ENCODE measurements around the gene KNSTRN.

KNSTRN gene

GRCh38 chr15:40415226-40415625 is 32.7 kb downstream of the KNSTRN start:
- H3K36me3 ChIP-seq (ENCODE audit: control insufficient read depth in 1 of 2, insufficient read depth in 2 of 2, low read length in 2 of 2) = peaks cover 35 to 73% of the 10 kb centered on the region in 2 donors
- H3K27ac ChIP-seq (ENCODE audit: low read depth, low read length) = no peak overlapping the region
- peaks cover 19 to 20% of the 10 kb centered on the region in 2 donors for H3K4me1 ChIP-seq (ENCODE audit: control insufficient read depth in 1 of 2, insufficient read depth in 2 of 2, low read length in 2 of 2)
- no peak overlapping the region for H3K9ac ChIP-seq (ENCODE audit: low read depth in 1 of 2, low read length in 2 of 2)
- no peaks in the 10 kb centered on the region for H3K9me3 ChIP-seq (ENCODE audit: control insufficient read depth in 1 of 2, low read length in 2 of 2)
- no peaks in the 10 kb centered on the region for H3K27me3 ChIP-seq (ENCODE audit: control insufficient read depth in 1 of 2, insufficient read depth in 2 of 2, low read length in 2 of 2)
- no peak overlapping the region for H3K4me3 ChIP-seq (ENCODE audit: low read depth in 1 of 2, low read length in 2 of 2)

GRCh38 chr15:40416056-40416455 is 33.5 kb downstream of the KNSTRN start:
- peaks cover 26 to 65% of the 10 kb centered on the region in 2 donors for H3K36me3 ChIP-seq (ENCODE audit: control insufficient read depth in 1 of 2, insufficient read depth in 2 of 2, low read length in 2 of 2)

GRCh38 chr15:40418126-40418525 is 35.6 kb downstream of the KNSTRN start:
- H3K9ac ChIP-seq (ENCODE audit: low read depth in 1 of 2, low read length in 2 of 2) = no peak overlapping the region
- no peaks in the 10 kb centered on the region for H3K9me3 ChIP-seq (ENCODE audit: control insufficient read depth in 1 of 2, low read length in 2 of 2)
- no peaks in the 10 kb centered on the region for H3K27me3 ChIP-seq (ENCODE audit: control insufficient read depth in 1 of 2, insufficient read depth in 2 of 2, low read length in 2 of 2)
- H3K4me3 ChIP-seq (ENCODE audit: low read depth in 1 of 2, low read length in 2 of 2) = no peak overlapping the region
- H3K27ac ChIP-seq (ENCODE audit: low read depth, low read length) = no peak overlapping the region
- peaks cover 21% of the 10 kb centered on the region in 2 donors for H3K4me1 ChIP-seq (ENCODE audit: control insufficient read depth in 1 of 2, insufficient read depth in 2 of 2, low read length in 2 of 2)
- H3K36me3 ChIP-seq (ENCODE audit: control insufficient read depth in 1 of 2, insufficient read depth in 2 of 2, low read length in 2 of 2) = peaks cover 21 to 48% of the 10 kb centered on the region in 2 donors

More at GRCh38 chr15:40416056-40416455, 33.5 kb downstream of the KNSTRN start:
- Histone ChIP-seq H3K9me3 (ENCODE audit: control insufficient read depth in 1 of 2, low read length in 2 of 2) (no peaks in the 10 kb centered on the region), H3K9ac (ENCODE audit: low read depth in 1 of 2, low read length in 2 of 2) (no peak overlapping the region), H3K4me3 (ENCODE audit: low read depth in 1 of 2, low read length in 2 of 2) (no peak overlapping the region), H3K27me3 (ENCODE audit: control insufficient read depth in 1 of 2, insufficient read depth in 2 of 2, low read length in 2 of 2) (no peaks in the 10 kb centered on the region), H3K4me1 (ENCODE audit: control insufficient read depth in 1 of 2, insufficient read depth in 2 of 2, low read length in 2 of 2) (peaks cover 27 to 28% of the 10 kb centered on the region in 2 donors), H3K27ac (ENCODE audit: low read depth, low read length) (no peak overlapping the region)

GRCh38 chr15:40420071-40420713 is 37.7 kb downstream of the KNSTRN start:
- Histone ChIP-seq H3K27me3 (ENCODE audit: control insufficient read depth in 1 of 2, insufficient read depth in 2 of 2, low read length in 2 of 2) (no peaks in the 10 kb centered on the region), H3K27ac (ENCODE audit: low read depth, low read length) (no peak overlapping the region), H3K4me3 (ENCODE audit: low read depth in 1 of 2, low read length in 2 of 2) (no peak overlapping the region), H3K9ac (ENCODE audit: low read depth in 1 of 2, low read length in 2 of 2) (peak overlapping the region; percentile 10 to 51), H3K4me1 (ENCODE audit: control insufficient read depth in 1 of 2, insufficient read depth in 2 of 2, low read length in 2 of 2) (peaks cover 20 to 21% of the 10 kb centered on the region in 2 donors), H3K9me3 (ENCODE audit: control insufficient read depth in 1 of 2, low read length in 2 of 2) (no peaks in the 10 kb centered on the region), H3K36me3 (ENCODE audit: control insufficient read depth in 1 of 2, insufficient read depth in 2 of 2, low read length in 2 of 2) (peaks cover 10 to 29% of the 10 kb centered on the region in 2 donors)

GRCh38 chr15:40420793-40421192 is 38.3 kb downstream of the KNSTRN start:
- Histone ChIP-seq H3K9ac (ENCODE audit: low read depth in 1 of 2, low read length in 2 of 2) (peak overlapping the region; percentile 10 to 51), H3K9me3 (ENCODE audit: control insufficient read depth in 1 of 2, low read length in 2 of 2) (no peaks in the 10 kb centered on the region), H3K27me3 (ENCODE audit: control insufficient read depth in 1 of 2, insufficient read depth in 2 of 2, low read length in 2 of 2) (no peaks in the 10 kb centered on the region), H3K27ac (ENCODE audit: low read depth, low read length) (no peak overlapping the region), H3K36me3 (ENCODE audit: control insufficient read depth in 1 of 2, insufficient read depth in 2 of 2, low read length in 2 of 2) (peaks cover 4 to 23% of the 10 kb centered on the region in 2 donors), H3K4me1 (ENCODE audit: control insufficient read depth in 1 of 2, insufficient read depth in 2 of 2, low read length in 2 of 2) (peaks cover 20 to 21% of the 10 kb centered on the region in 2 donors), H3K4me3 (ENCODE audit: low read depth in 1 of 2, low read length in 2 of 2) (no peak overlapping the region)

- Histone ChIP-seq H3K27me3 (ENCODE audit: control insufficient read depth in 1 of 2, insufficient read depth in 2 of 2, low read length in 2 of 2) (no peaks in the 10 kb centered on the region), H3K9ac (ENCODE audit: low read depth in 1 of 2, low read length in 2 of 2) (no peak overlapping the region), H3K4me1 (ENCODE audit: control insufficient read depth in 1 of 2, insufficient read depth in 2 of 2, low read length in 2 of 2) (peaks cover 20 to 21% of the 10 kb centered on the region in 2 donors), H3K27ac (ENCODE audit: low read depth, low read length) (no peak overlapping the region), H3K9me3 (ENCODE audit: control insufficient read depth in 1 of 2, low read length in 2 of 2) (no peaks in the 10 kb centered on the region), H3K36me3 (ENCODE audit: control insufficient read depth in 1 of 2, insufficient read depth in 2 of 2, low read length in 2 of 2) (peaks cover 0 to 16% of the 10 kb centered on the region in 2 donors), H3K4me3 (ENCODE audit: low read depth in 1 of 2, low read length in 2 of 2) (peak overlapping the region in 1 of 2 donors; percentile 47)
Measured at GRCh38 chr15:40421246-40422157, 39.0 kb downstream of the KNSTRN start.

- no peaks in the 10 kb centered on the region for H3K9me3 ChIP-seq (ENCODE audit: control insufficient read depth in 1 of 2, low read length in 2 of 2)
- H3K4me1 ChIP-seq (ENCODE audit: control insufficient read depth in 1 of 2, insufficient read depth in 2 of 2, low read length in 2 of 2) = peaks cover 20 to 21% of the 10 kb centered on the region in 2 donors
- no peak overlapping the region for H3K4me3 ChIP-seq (ENCODE audit: low read depth in 1 of 2, low read length in 2 of 2)
- H3K36me3 ChIP-seq (ENCODE audit: control insufficient read depth in 1 of 2, insufficient read depth in 2 of 2, low read length in 2 of 2) = no peaks in the 10 kb centered on the region
- H3K9ac ChIP-seq (ENCODE audit: low read depth in 1 of 2, low read length in 2 of 2) = no peak overlapping the region
- no peaks in the 10 kb centered on the region for H3K27me3 ChIP-seq (ENCODE audit: control insufficient read depth in 1 of 2, insufficient read depth in 2 of 2, low read length in 2 of 2)
- H3K27ac ChIP-seq (ENCODE audit: low read depth, low read length) = no peak overlapping the region
Measured at GRCh38 chr15:40424483-40425115, 42.1 kb downstream of the KNSTRN start.

GRCh38 chr15:40425681-40426080 is 43.2 kb downstream of the KNSTRN start:
- H3K4me3 ChIP-seq (ENCODE audit: low read depth in 1 of 2, low read length in 2 of 2) = no peak overlapping the region
- no peaks in the 10 kb centered on the region for H3K36me3 ChIP-seq (ENCODE audit: control insufficient read depth in 1 of 2, insufficient read depth in 2 of 2, low read length in 2 of 2)
- no peaks in the 10 kb centered on the region for H3K9me3 ChIP-seq (ENCODE audit: control insufficient read depth in 1 of 2, low read length in 2 of 2)
- no peak overlapping the region for H3K27ac ChIP-seq (ENCODE audit: low read depth, low read length)
- peaks cover 12 to 18% of the 10 kb centered on the region in 2 donors for H3K4me1 ChIP-seq (ENCODE audit: control insufficient read depth in 1 of 2, insufficient read depth in 2 of 2, low read length in 2 of 2)
- H3K27me3 ChIP-seq (ENCODE audit: control insufficient read depth in 1 of 2, insufficient read depth in 2 of 2, low read length in 2 of 2) = no peaks in the 10 kb centered on the region
- H3K9ac ChIP-seq (ENCODE audit: low read depth in 1 of 2, low read length in 2 of 2) = no peak overlapping the region

- H3K9me3 ChIP-seq (ENCODE audit: control insufficient read depth in 1 of 2, low read length in 2 of 2) = no peaks in the 10 kb centered on the region
- no peaks in the 10 kb centered on the region for H3K36me3 ChIP-seq (ENCODE audit: control insufficient read depth in 1 of 2, insufficient read depth in 2 of 2, low read length in 2 of 2)
- H3K27ac ChIP-seq (ENCODE audit: low read depth, low read length) = no peak overlapping the region
- peaks cover 0 to 5% of the 10 kb centered on the region in 2 donors for H3K4me1 ChIP-seq (ENCODE audit: control insufficient read depth in 1 of 2, insufficient read depth in 2 of 2, low read length in 2 of 2)
- H3K4me3 ChIP-seq (ENCODE audit: low read depth in 1 of 2, low read length in 2 of 2) = no peak overlapping the region
- H3K27me3 ChIP-seq (ENCODE audit: control insufficient read depth in 1 of 2, insufficient read depth in 2 of 2, low read length in 2 of 2) = no peaks in the 10 kb centered on the region
- no peak overlapping the region for H3K9ac ChIP-seq (ENCODE audit: low read depth in 1 of 2, low read length in 2 of 2)
Measured at GRCh38 chr15:40427188-40427587, 44.7 kb downstream of the KNSTRN start.

GRCh38 chr15:40428185-40428584 is 45.7 kb downstream of the KNSTRN start:
- Histone ChIP-seq H3K27ac (ENCODE audit: low read depth, low read length) (no peak overlapping the region), H3K36me3 (ENCODE audit: control insufficient read depth in 1 of 2, insufficient read depth in 2 of 2, low read length in 2 of 2) (no peaks in the 10 kb centered on the region), H3K9ac (ENCODE audit: low read depth in 1 of 2, low read length in 2 of 2) (no peak overlapping the region), H3K27me3 (ENCODE audit: control insufficient read depth in 1 of 2, insufficient read depth in 2 of 2, low read length in 2 of 2) (no peaks in the 10 kb centered on the region), H3K4me1 (ENCODE audit: control insufficient read depth in 1 of 2, insufficient read depth in 2 of 2, low read length in 2 of 2) (peaks cover 0 to 5% of the 10 kb centered on the region in 2 donors), H3K9me3 (ENCODE audit: control insufficient read depth in 1 of 2, low read length in 2 of 2) (no peaks in the 10 kb centered on the region), H3K4me3 (ENCODE audit: low read depth in 1 of 2, low read length in 2 of 2) (no peak overlapping the region)

Measured in duodenal mucosa (tissue), 2 donors.